CD4-positive, CD25-positive, alpha-beta regulatory T cell (primary cell): ENCODE results near the gene PABPN1L. TPM values are rescaled to one million over a fixed set of nuclear protein-coding genes. Genes with fewer than 3 reads are reported as not detected.

Experiments
- ATAC-seq, 2 donors: fragments of 150-1000 bp; cut with Tn5 transposase; one replicate each; pipeline ENCODE4 v1.10.0; 2021; ENCODE audit warnings: low read depth in 2 of 2, moderate number of reproducible peaks in 2 of 2, moderate library complexity in 1 of 2
- DNase-seq, 3 donors: peaks; one replicate each; pipeline versions ENCODE4 v3.0.0 to v3.0.0-alpha.2; 2012 to 2022; ENCODE audit warnings: mixed read lengths in 1 of 3
- H3K27ac ChIP-seq: one replicate; pipeline ENCODE4 v1.7.0; 2013; ENCODE audit warnings: mild to moderate bottlenecking, low read length; ENCODE audit not compliant: insufficient read depth, poor library complexity, severe bottlenecking
- H3K27me3 ChIP-seq: one replicate; pipeline ENCODE4 v1.7.0; 2013; ENCODE audit warnings: low read length; ENCODE audit not compliant: control insufficient read depth, insufficient read depth
- H3K36me3 ChIP-seq: one replicate; pipeline ENCODE4 v1.7.0; 2013; ENCODE audit warnings: mild to moderate bottlenecking, low read length, moderate library complexity; ENCODE audit not compliant: control insufficient read depth, insufficient read depth
- H3K4me1 ChIP-seq: 2 replicates; pipeline ENCODE4 v1.7.0; 2013; ENCODE audit warnings: mild to moderate bottlenecking, low read length; ENCODE audit not compliant: insufficient read depth, control insufficient read depth, poor library complexity, severe bottlenecking
- H3K4me3 ChIP-seq: one replicate; pipeline ENCODE4 v1.7.0; 2013; ENCODE audit warnings: low read depth, mild to moderate bottlenecking, low read length, moderate library complexity
- H3K9me3 ChIP-seq, 2 experiments: 1 replicate in 1 of 2; 2 replicates in 1 of 2; pipeline ENCODE4 v1.7.0; 2013; ENCODE audit warnings: low read length in 2 of 2, mild to moderate bottlenecking in 1 of 2, moderate library complexity in 1 of 2; ENCODE audit not compliant: control insufficient read depth in 2 of 2
- H3K27ac Mint-ChIP-seq, 3 donors: one replicate each; pipeline ENCODE4 v1.8.0; 2020 to 2022; ENCODE audit warnings: mild to moderate bottlenecking in 3 of 3, mixed read lengths in 3 of 3, moderate library complexity in 2 of 3
- H3K27me3 Mint-ChIP-seq: one replicate; pipeline ENCODE4 v1.8.0; 2022; ENCODE audit warnings: mild to moderate bottlenecking, mixed read lengths
- H3K36me3 Mint-ChIP-seq: one replicate; pipeline ENCODE4 v1.8.0; 2020; ENCODE audit warnings: mixed read lengths
- H3K4me1 Mint-ChIP-seq, 4 donors: one replicate each; pipeline ENCODE4 v1.8.0; 2020 to 2022; ENCODE audit warnings: mixed read lengths in 4 of 4, mild to moderate bottlenecking in 1 of 4
- H3K4me3 Mint-ChIP-seq, 4 donors: one replicate each; pipeline ENCODE4 v1.8.0; 2020 to 2022; ENCODE audit warnings: mild to moderate bottlenecking in 4 of 4, mixed read lengths in 4 of 4, moderate library complexity in 3 of 4
- H3K9me3 Mint-ChIP-seq, 7 donors: one replicate each; pipeline ENCODE4 v1.8.0; 2020 to 2022; ENCODE audit warnings: mixed read lengths in 7 of 7, mild to moderate bottlenecking in 3 of 7, moderate library complexity in 2 of 7
- polyA plus RNA-seq, 4 donors: library from polyadenylated mRNA; unstranded; fragments of 300-500 nt; fragmentation: Illumina TruSeq; gene quantifications; one replicate each; pipeline ENCODE4 v1.2.3, GENCODE V29; 2021
- total RNA-seq: library from RNA; stranded (reverse); gene quantifications from one replicate; pipeline ENCODE4 v1.2.3, GENCODE V29; 2022

Gene PABPN1L
- total and polyA plus RNA-seq, 5 donors from 2014 or later = not detected

DNA sequence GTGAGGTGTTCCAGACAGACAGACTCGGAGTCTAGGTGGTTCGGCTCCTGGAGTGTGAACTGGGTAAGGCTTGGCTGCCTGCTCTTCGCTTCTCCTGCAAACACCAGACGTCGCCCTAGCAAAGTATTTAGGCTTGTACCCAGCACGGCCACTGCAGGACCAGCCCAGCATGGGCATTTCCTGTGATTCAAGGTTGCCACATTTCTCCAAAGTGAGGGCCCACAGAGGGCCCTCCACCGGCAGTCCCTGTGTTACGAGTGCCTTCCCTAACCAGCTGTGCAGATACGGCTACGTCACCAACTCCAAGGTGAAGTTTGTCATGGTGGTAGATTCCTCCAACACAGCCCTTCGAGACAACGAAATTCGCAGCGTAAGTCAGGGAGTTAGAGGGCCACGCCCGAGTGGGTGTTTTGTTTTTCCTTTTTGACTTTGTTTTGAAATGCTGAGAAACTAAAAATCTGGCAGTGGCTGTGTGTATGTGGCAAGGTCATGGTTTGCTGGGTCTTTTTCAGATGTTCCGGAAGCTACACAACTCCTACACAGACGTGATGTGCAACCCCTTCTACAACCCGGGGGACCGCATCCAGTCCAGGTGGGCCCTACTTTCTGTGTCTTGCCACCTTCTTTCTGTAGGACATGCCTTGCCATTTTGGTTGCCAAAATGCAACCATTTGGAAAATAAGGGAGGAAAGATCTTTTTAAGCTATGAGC, 6.9 kb downstream of the PABPN1L start:
- Mint-ChIP-seq H3K4me1 (peaks cover 4 to 36% (median 16%) of the 10 kb centered on the region in 4 donors), H3K36me3 (peaks cover 10% of the 10 kb centered on the region), H3K9me3 (no peaks in the 10 kb centered on the region), H3K4me3 (peak overlapping the region in 2 of 4 donors; percentile 11 to 61), H3K27me3 (no peaks in the 10 kb centered on the region), H3K27ac (no peak overlapping the region)
- DNase-seq (no peak), ATAC-seq (no peak)
- Histone ChIP-seq H3K27ac (no peak overlapping the region), H3K36me3 (peaks cover 33% of the 10 kb centered on the region), H3K9me3 (no peaks in the 10 kb centered on the region), H3K27me3 (no peaks in the 10 kb centered on the region), H3K4me3 (no peak overlapping the region), H3K4me1 (peaks cover 36% of the 10 kb centered on the region)

DNA sequence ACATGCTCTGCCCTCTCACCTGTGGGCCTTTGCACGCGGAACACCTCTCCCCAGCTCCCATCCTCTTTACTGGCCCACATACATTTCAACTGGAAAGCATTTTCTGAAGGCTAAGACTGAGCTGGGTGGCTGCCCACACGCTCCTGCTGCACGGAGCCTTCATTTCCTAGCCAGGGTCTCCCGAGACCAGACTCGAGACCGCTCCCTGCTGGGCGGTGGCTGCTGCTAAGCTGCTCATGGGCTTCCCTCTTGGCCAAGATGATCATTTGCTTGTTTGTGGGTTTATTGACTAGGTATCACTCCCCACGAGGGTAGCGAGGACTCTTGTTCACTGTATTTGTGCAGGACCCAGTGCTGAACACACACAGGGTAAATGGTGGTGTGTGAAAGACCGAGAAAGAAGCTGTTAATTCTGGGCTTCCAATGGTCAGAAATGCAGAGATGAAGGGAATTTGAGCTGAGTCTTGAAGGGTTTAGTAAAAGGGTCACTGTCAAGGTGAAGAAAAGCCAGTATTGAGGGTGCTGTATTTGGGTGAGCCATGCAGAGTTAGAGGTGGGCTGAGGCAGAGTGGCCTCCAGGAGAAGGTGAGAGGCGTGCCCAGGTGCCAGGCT, 8.6 kb downstream of the PABPN1L start:
- Mint-ChIP-seq H3K4me3 (peak overlapping the region; percentile 95 to 100 (median 97)), H3K4me1 (peaks cover 4 to 40% (median 16%) of the 10 kb centered on the region in 4 donors)
- H3K4me3 ChIP-seq = peak overlapping the region; percentile 92

DNA sequence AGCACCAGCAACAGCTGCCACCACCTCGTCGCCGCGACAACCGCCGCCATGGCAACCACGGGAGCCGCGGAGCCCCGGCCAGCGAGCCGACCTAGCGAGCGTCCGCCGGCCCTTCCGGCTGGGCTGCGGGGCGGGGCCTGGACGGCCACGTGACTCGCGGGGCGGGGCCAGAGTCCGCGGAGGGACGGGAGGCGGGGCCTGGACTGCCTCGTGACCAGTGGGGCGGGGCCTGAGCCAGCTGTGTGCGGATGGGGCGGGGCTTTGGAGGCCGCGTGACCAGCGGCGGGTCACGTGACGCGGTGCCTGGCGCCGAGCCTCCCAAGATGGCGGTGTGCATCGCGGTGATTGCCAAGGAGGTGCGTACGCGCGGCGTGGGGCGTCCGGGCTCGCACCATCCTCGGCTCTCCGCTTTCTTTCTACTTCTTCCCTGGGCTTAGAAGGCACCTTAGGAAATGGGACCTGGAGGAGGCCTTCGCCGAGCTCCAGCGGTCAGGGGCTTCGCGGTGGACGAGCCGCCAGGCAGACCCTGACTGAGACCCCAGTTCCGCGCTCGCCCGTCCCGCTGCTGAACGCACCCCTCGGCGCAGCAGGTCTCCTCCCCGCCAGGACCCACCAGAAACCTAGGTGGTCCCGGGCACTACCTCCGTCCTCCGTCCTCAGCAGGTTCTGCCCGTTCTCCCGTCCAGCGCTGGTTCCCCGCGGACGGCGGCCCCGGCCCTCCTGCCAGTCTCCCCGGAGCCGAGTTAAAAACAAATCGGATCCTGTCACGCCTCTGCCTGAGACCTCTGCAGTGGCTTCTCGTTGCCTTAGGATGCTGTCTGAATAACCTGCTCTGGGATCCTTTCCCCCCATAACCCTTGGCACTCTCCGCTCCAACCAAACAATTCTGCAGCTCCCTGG, 9.4 kb downstream of the PABPN1L start, which contains the start of the genes GALNS and TRAPPC2L:
TSS of gene GALNS (minus strand) at position 120 of the 900 bp plus-strand sequence. CDS start at position 50, 70 bp downstream.
TSS of gene TRAPPC2L (plus strand) at position 300 of the 900 bp plus-strand sequence. CDS start at position 324, 24 bp downstream.
- ATAC-seq (peak; percentile 85 to 88), DNase-seq (peak; percentile 95 to 98 (median 97))
- Histone ChIP-seq H3K4me1 (peaks cover 39% of the 10 kb centered on the region), H3K36me3 (peaks cover 26% of the 10 kb centered on the region), H3K9me3 (no peaks in the 10 kb centered on the region), H3K4me3 (peak within 1 kb of the TSS; percentile 92), H3K27me3 (no peaks in the 10 kb centered on the region), H3K27ac (peak within 1 kb of the TSS; percentile 80)
- peaks cover 5% of the 10 kb centered on the region for H3K36me3 Mint-ChIP-seq
- H3K9me3 Mint-ChIP-seq = no peaks in the 10 kb centered on the region
- H3K27me3 Mint-ChIP-seq = no peaks in the 10 kb centered on the region
- peaks cover 4 to 46% (median 17%) of the 10 kb centered on the region in 4 donors for H3K4me1 Mint-ChIP-seq
- H3K4me3 Mint-ChIP-seq = peak within 1 kb of the TSS; percentile 95 to 100 (median 97)
- peak within 1 kb of the TSS; percentile 97 to 98 (median 97) for H3K27ac Mint-ChIP-seq

More for the DNA sequence above, 8.6 kb downstream of the PABPN1L start:
- Histone ChIP-seq H3K4me1 (peaks cover 39% of the 10 kb centered on the region), H3K36me3 (peaks cover 33% of the 10 kb centered on the region), H3K27me3 (no peaks in the 10 kb centered on the region), H3K9me3 (no peaks in the 10 kb centered on the region), H3K27ac (peak overlapping the region; percentile 80)
- ATAC-seq (peak; percentile 54 to 61), DNase-seq (peak; percentile 50 to 85 (median 64))
- Mint-ChIP-seq H3K9me3 (no peaks in the 10 kb centered on the region), H3K36me3 (peaks cover 10% of the 10 kb centered on the region), H3K27ac (peak overlapping the region; percentile 97 to 98 (median 97)), H3K27me3 (no peaks in the 10 kb centered on the region)

DNA sequence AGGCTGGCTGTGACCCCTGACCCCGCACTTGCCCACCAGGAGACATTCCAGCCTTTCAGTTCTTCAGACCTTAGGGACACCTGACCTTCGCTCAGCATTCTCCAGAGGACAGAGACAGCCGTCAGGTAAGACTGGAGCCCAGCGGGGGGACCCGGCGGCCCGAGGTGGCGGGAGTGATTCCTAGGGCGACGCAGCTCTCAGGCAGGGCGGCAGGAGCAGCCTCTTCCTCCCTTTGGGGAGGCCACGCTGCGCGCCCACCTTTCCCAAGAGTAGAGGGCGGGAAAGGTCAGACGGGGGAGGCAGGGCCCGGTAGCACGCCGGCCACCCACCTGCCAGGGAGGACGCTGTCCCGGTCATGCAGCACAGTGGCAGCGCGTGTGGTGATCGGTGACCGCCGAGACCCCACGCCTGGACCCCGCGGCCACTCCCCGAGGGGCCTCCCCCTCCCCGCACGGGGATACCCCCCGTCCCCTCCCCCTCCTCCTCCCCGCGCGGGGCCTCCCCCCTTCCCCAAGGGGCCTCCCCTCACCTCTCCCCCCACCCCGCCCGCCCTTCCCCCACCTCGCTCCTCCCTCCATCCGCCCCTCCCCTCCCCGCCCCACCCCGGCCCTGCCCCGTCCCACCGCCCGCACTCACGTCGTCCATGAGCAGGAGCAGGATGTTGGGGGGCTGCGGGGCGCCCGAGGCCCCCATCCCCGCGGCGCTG, 10.2 kb downstream of the PABPN1L start:
- H3K4me1 Mint-ChIP-seq = peaks cover 4 to 46% (median 17%) of the 10 kb centered on the region in 4 donors

DNA sequence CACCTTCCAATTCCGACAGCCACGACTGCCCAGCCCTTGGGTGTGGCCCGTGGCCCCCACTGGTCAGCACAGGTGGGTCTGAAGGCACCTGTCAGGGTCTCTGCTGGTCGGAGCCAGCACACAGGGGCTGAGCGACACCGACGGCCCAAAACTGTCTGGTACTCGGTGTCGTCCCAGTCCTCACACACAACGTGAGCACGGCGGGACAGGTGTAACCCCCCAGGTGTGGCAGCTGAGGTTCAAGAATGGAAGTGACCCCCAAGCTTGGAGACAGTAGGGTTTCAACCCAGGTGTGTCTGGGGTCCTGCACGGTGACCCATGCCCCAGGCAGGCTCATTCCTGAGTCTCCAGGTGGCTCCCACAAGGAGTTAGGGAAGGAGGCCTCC, 10.7 kb downstream of the PABPN1L start:
- Mint-ChIP-seq H3K4me3 (peak overlapping the region; percentile 79 to 90 (median 86)), H3K36me3 (peaks cover under 1% of the 10 kb centered on the region), H3K27me3 (no peaks in the 10 kb centered on the region), H3K9me3 (no peaks in the 10 kb centered on the region), H3K27ac (peak overlapping the region in 2 of 3 donors; percentile 63 to 82), H3K4me1 (peaks cover 4 to 46% (median 17%) of the 10 kb centered on the region in 4 donors)
- ATAC-seq (no peak), DNase-seq (peak in 1 of 3 donors; percentile 7)
- H3K9me3 ChIP-seq = no peaks in the 10 kb centered on the region
- peaks cover 39% of the 10 kb centered on the region for H3K4me1 ChIP-seq
- peaks cover 17% of the 10 kb centered on the region for H3K36me3 ChIP-seq
- H3K27me3 ChIP-seq = no peaks in the 10 kb centered on the region
- H3K27ac ChIP-seq = peak overlapping the region; percentile 65
- no peak overlapping the region for H3K4me3 ChIP-seq

More for the DNA sequence above, 10.2 kb downstream of the PABPN1L start:
- H3K27me3 ChIP-seq = no peaks in the 10 kb centered on the region
- no peaks in the 10 kb centered on the region for H3K9me3 Mint-ChIP-seq
- H3K9me3 ChIP-seq = no peaks in the 10 kb centered on the region
- H3K4me3 Mint-ChIP-seq = peak overlapping the region; percentile 79 to 100 (median 86)
- H3K4me3 ChIP-seq = no peak overlapping the region
- peak in 2 of 3 donors; percentile 18 to 30 for DNase-seq
- peak overlapping the region in 2 of 3 donors; percentile 63 to 82 for H3K27ac Mint-ChIP-seq
- ATAC-seq = peak; percentile 34 to 41
- no peaks in the 10 kb centered on the region for H3K27me3 Mint-ChIP-seq
- peaks cover 5% of the 10 kb centered on the region for H3K36me3 Mint-ChIP-seq
- peaks cover 39% of the 10 kb centered on the region for H3K4me1 ChIP-seq
- H3K36me3 ChIP-seq = peaks cover 21% of the 10 kb centered on the region
- peak overlapping the region; percentile 80 for H3K27ac ChIP-seq

DNA sequence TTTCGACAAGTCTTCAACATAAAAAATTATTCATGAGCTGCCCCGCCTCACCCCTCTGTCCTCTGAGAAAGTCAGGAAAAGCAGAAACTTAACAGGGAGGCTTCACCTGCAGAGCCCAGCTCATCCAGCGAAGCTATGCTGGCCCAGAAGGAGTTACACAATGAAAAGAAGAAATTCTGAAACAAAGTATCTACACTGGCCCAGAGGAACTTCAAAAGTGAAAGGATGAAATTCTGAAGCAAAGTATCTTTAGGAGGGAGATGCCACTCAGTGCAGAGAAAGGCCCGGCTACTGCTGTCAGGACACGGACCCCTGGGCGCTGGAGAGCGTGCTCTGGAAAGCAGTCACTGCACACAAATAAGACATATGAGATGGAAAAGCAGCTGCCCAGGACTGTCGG, 11.3 kb downstream of the PABPN1L start:
- H3K9me3 Mint-ChIP-seq = no peaks in the 10 kb centered on the region
- peaks cover 39% of the 10 kb centered on the region for H3K4me1 ChIP-seq
- peak overlapping the region; percentile 65 for H3K27ac ChIP-seq
- H3K36me3 Mint-ChIP-seq = no peaks in the 10 kb centered on the region
- H3K9me3 ChIP-seq = no peaks in the 10 kb centered on the region
- peaks cover 4 to 46% (median 17%) of the 10 kb centered on the region in 4 donors for H3K4me1 Mint-ChIP-seq
- peak overlapping the region; percentile 58 to 88 (median 63) for H3K27ac Mint-ChIP-seq
- ATAC-seq (no peak), DNase-seq (no peak)
- H3K4me3 ChIP-seq = no peak overlapping the region
- H3K27me3 ChIP-seq = no peaks in the 10 kb centered on the region
- H3K4me3 Mint-ChIP-seq = peak overlapping the region; percentile 81 to 90 (median 86)
- H3K27me3 Mint-ChIP-seq = no peaks in the 10 kb centered on the region
- H3K36me3 ChIP-seq = peaks cover 11% of the 10 kb centered on the region
